ENCODE results near the gene ANO7. TPM values are rescaled to one million over a fixed set of nuclear protein-coding genes. Genes with fewer than 3 reads are reported as not detected.
A peak's percentile ranks its signal among the peaks of the same experiment; 100 is the strongest.

ANO7 gene
- total RNA-seq, 1 experiment from 2014 or later: 5.2 TPM

GRCh38 chr2:241217320-241218031, 29.0 kb downstream of the ANO7 start:
- H3K9ac ChIP-seq (ENCODE audit: extremely low read depth, insufficient read length, low read length): peak overlapping the region; percentile 20
- peaks cover 0 to 4% (median 2%) of the 10 kb centered on the region in 3 experiments; a peak in 2 of 7 replicates for H3K36me3 Mint-ChIP-seq (ENCODE audit: insufficient read depth in 1 of 3, low read depth in 3 of 3)
- no peaks in the 10 kb centered on the region for H3K9me3 ChIP-seq (ENCODE audit: control insufficient read depth, low read depth, low read length)
- H2BK20ac ChIP-seq (ENCODE audit: low read depth, low read length, poor library complexity, severe bottlenecking): no peak overlapping the region
- H2BK120ac ChIP-seq (ENCODE audit: low read depth, low read length, poor library complexity, severe bottlenecking): no peak overlapping the region
- H2BK5ac ChIP-seq (ENCODE audit: insufficient read length, low read length): no peak overlapping the region
- peak overlapping the region; percentile 73 to 88 for H3K4me3 Mint-ChIP-seq
- H3K4ac ChIP-seq (ENCODE audit: low read depth, low read length): no peak overlapping the region
- H3K4me2 ChIP-seq (ENCODE audit: insufficient read depth, insufficient read length, low read length): peak overlapping the region; percentile 36
- peaks cover 19 to 35% of the 10 kb centered on the region in 2 experiments for H3K4me1 Mint-ChIP-seq
- H3K79me1 ChIP-seq (ENCODE audit: insufficient read depth, low read depth, low read length, poor library complexity, severe bottlenecking): no peaks in the 10 kb centered on the region
- H4K5ac ChIP-seq (ENCODE audit: insufficient read length, low read depth, low read length): no peak overlapping the region
- no CpG with 5 or more reads among the region's 77 CpGs for WGBS (ENCODE audit: extremely low coverage, insufficient read length, low lambda C conversion rate)
- peak overlapping the region; percentile 90 for H3K14ac ChIP-seq (ENCODE audit: insufficient read depth, low read length)
- no peak overlapping the region for H2AK5ac ChIP-seq (ENCODE audit: insufficient read length, low read length)
- no peak overlapping the region for H2BK15ac ChIP-seq (ENCODE audit: low read depth, low read length)
- no peak overlapping the region for H3K56ac ChIP-seq (ENCODE audit: insufficient read length, low read depth, low read length)
- no peak for TF ChIP-seq CTCF (conservative IDR thresholded peaks at IDR 0.05)
- peaks cover 0 to 2% of the 10 kb centered on the region in 2 experiments; a peak in 2 of 5 replicates for H3K9me3 Mint-ChIP-seq
- H3K23ac ChIP-seq (ENCODE audit: insufficient read length, low read depth, low read length): no peak overlapping the region
- H4K8ac ChIP-seq (replicated peaks; ENCODE audit: insufficient read length, low read depth, low read length): no peak overlapping the region
- H3K23me2 ChIP-seq (ENCODE audit: insufficient read length, low read depth, low read length, poor library complexity, severe bottlenecking): peaks cover 11% of the 10 kb centered on the region
- H3K4me1 ChIP-seq (ENCODE audit: insufficient read depth, low read length): peaks cover 4% of the 10 kb centered on the region; the same call in 1 of the 2 replicates
- peak overlapping the region in 2 of 3 experiments; percentile 64 to 96; a peak in 2 of 7 replicates for H3K27ac Mint-ChIP-seq
- H3K79me2 ChIP-seq (ENCODE audit: insufficient read depth, low read length): no peaks in the 10 kb centered on the region; the same call in 1 of the 2 replicates
- H3K27ac ChIP-seq (ENCODE audit: insufficient read length, low read depth, low read length): no peak overlapping the region
- H4K91ac ChIP-seq (ENCODE audit: insufficient read length, low read depth, low read length): no peak overlapping the region
- no peak overlapping the region for H2AFZ ChIP-seq (ENCODE audit: low read length)
- peak overlapping the region; percentile 75 for H2BK12ac ChIP-seq (ENCODE audit: insufficient read length, low read depth, low read length)
- peaks cover 7% of the 10 kb centered on the region for H3K27me3 Mint-ChIP-seq (ENCODE audit: low read depth)
- H4K20me1 ChIP-seq (ENCODE audit: control insufficient read depth, insufficient read depth, insufficient read length): peaks cover 2% of the 10 kb centered on the region
- peak overlapping the region; percentile 90 for H3K18ac ChIP-seq (ENCODE audit: insufficient read length, low read depth, low read length)
- no peak overlapping the region for H3T11ph ChIP-seq (ENCODE audit: low read length)
- no peaks in the 10 kb centered on the region for H3K27me3 ChIP-seq (ENCODE audit: insufficient read depth, low read length)
- peak; percentile 83 for DNase-seq
